PC-9 (cell line): ENCODE measurements around the gene TRIM71. TPM values are rescaled to one million over a fixed set of nuclear protein-coding genes. Genes with fewer than 3 reads are reported as not detected.
"Not testable (repeated sequence)": the region's sequence is repeated elsewhere in the genome, so short reads cannot be mapped to it uniquely, and the experiment has no call there.

Source experiments
- BruUV-seq: library from RNA; stranded (reverse); fragments of 400-500 nt; replicated peaks from 2 replicates; lab custom pipeline; 2021; lab: Mats Ljungman, UMichigan
- CTCF ChIA-PET: fragments of 300-600 bp; sonication (Branson Sonifier 250); formaldehyde crosslinking; loops from one replicate; lab custom pipeline; 2022; ENCODE audit warnings: antibody characterized with exemption; lab: Charles Lee
- POLR2A ChIA-PET: fragments of 300-600 bp; sonication (Branson Sonifier 250); formaldehyde crosslinking; loops from one replicate; lab custom pipeline; 2022; ENCODE audit warnings: antibody characterized with exemption; ENCODE audit not compliant: unreplicated experiment; lab: Charles Lee
- DNase-seq, 2 experiments: peaks; one replicate each; pipeline versions ENCODE4 v3.0.0 to v3.0.0-alpha.2; 2015 to 2022; ENCODE audit warnings: mixed read lengths in 1 of 2
- H2AFZ ChIP-seq: fragments of 200-600 bp; sonication (generic); 2 replicates; pipeline ENCODE4 v1.8.1; 2017; ENCODE audit warnings: antibody characterized with exemption
- H3F3A ChIP-seq: fragments of 200-600 bp; sonication (generic); 2 replicates; pipeline ENCODE4 v1.8.1; 2017; ENCODE audit warnings: antibody characterized with exemption, mild to moderate bottlenecking, low read depth; ENCODE audit not compliant: insufficient read depth
- H3K27ac ChIP-seq: fragments of 200-600 bp; sonication (generic); 2 replicates; pipeline ENCODE4 v1.6.1; 2016; ENCODE audit warnings: mixed run types
- H3K27me3 ChIP-seq: fragments of 200-600 bp; sonication (generic); 2 replicates; pipeline ENCODE4 v1.6.1; 2016; ENCODE audit warnings: low read depth, mixed run types; ENCODE audit not compliant: insufficient read depth
- H3K36me3 ChIP-seq: fragments of 200-600 bp; sonication (generic); 2 replicates; pipeline ENCODE4 v1.6.1; 2016; ENCODE audit warnings: low read depth, mixed run types
- H3K4me1 ChIP-seq: fragments of 200-600 bp; sonication (generic); replicated peaks from 2 replicates; pipeline ENCODE4 v1.6.1; 2016; ENCODE audit warnings: mixed run types; ENCODE audit not compliant: insufficient read depth
- H3K4me2 ChIP-seq: fragments of 200-600 bp; sonication (generic); 2 replicates; pipeline ENCODE4 v1.6.1; 2017; ENCODE audit warnings: mixed run types
- H3K4me3 ChIP-seq: fragments of 200-600 bp; sonication (generic); 2 replicates; pipeline ENCODE4 v1.6.1; 2016; ENCODE audit warnings: mixed run types
- H3K79me2 ChIP-seq: fragments of 200-600 bp; sonication (generic); 2 replicates; pipeline ENCODE4 v1.6.1; 2017; ENCODE audit warnings: low read depth, mixed run types
- H3K9me2 ChIP-seq: fragments of 200-600 bp; sonication (generic); 2 replicates; pipeline ENCODE4 v1.8.1; 2017; ENCODE audit warnings: mild to moderate bottlenecking; ENCODE audit not compliant: insufficient read depth
- H3K9me3 ChIP-seq: fragments of 200-600 bp; sonication (generic); 2 replicates; pipeline ENCODE4 v1.8.1; 2016; ENCODE audit warnings: low read depth; ENCODE audit not compliant: insufficient read depth
- H4K20me1 ChIP-seq: fragments of 200-600 bp; sonication (generic); 2 replicates; pipeline ENCODE4 v1.8.1; 2017; ENCODE audit not compliant: insufficient read depth
- CTCF ChIP-seq: fragments of 200-600 bp; sonication (generic); conservative IDR thresholded peaks from 2 replicates; pipeline ENCODE4 v1.6.1; 2017; ENCODE audit warnings: mixed run types, antibody characterized with exemption, mild to moderate bottlenecking, moderate library complexity
- EZH2 ChIP-seq: fragments of 200-600 bp; sonication (generic); IDR thresholded peaks from 2 replicates; pipeline ENCODE4 v1.8.0; 2017; ENCODE audit warnings: antibody characterized with exemption, low read depth
- intact Hi-C: fragments of 100-400 bp; cut with micrococcal nuclease; formaldehyde crosslinking; loops from one replicate; pipeline ENCODE4 v1.10.0; 2022; ENCODE audit not compliant: unreplicated experiment
- total RNA-seq: library from RNA; stranded (reverse); gene quantifications from 2 replicates; pipeline ENCODE4 v1.2.3, GENCODE V29; 2021

The TRIM71 gene
- total RNA-seq, 1 experiment from 2014 or later: not detected

GRCh38 chr3:32844322-32844654 lies 26.5 kb downstream of the TRIM71 start:
- H3K9me2 ChIP-seq: no peaks in the 10 kb centered on the region
- intact Hi-C loops: no loop called here
- no peak overlapping the region for H3K27ac ChIP-seq
- no peaks in the 10 kb centered on the region for H4K20me1 ChIP-seq
- no peaks in the 10 kb centered on the region for H3K79me2 ChIP-seq
- H3K27me3 ChIP-seq: no peaks in the 10 kb centered on the region
- ChIA-PET CTCF (no interaction called here), POLR2A (no interaction called here)
- H3K4me3 ChIP-seq: no peak overlapping the region
- H3K9me3 ChIP-seq: no peaks in the 10 kb centered on the region
- H3K36me3 ChIP-seq: no peaks in the 10 kb centered on the region
- H3K4me2 ChIP-seq: no peak overlapping the region
- BruUV-seq: no TSS peak
- no peak for DNase-seq
- H3F3A ChIP-seq: no peaks in the 10 kb centered on the region
- no peak overlapping the region for H2AFZ ChIP-seq
- TF ChIP-seq EZH2: no peak
- TF ChIP-seq CTCF: no peak
- peaks cover 13% of the 10 kb centered on the region for H3K4me1 ChIP-seq

- intact Hi-C loops: no loop called here
- Histone ChIP-seq H3K4me2 (no peak overlapping the region), H3K36me3 (no peaks in the 10 kb centered on the region), H4K20me1 (no peaks in the 10 kb centered on the region), H3K79me2 (no peaks in the 10 kb centered on the region), H3K4me3 (no peak overlapping the region), H3K9me3 (no peaks in the 10 kb centered on the region), H2AFZ (no peak overlapping the region), H3K27me3 (no peaks in the 10 kb centered on the region), H3K27ac (no peak overlapping the region), H3F3A (no peaks in the 10 kb centered on the region), H3K9me2 (no peaks in the 10 kb centered on the region), H3K4me1 (peaks cover 13% of the 10 kb centered on the region)
- no peak for TF ChIP-seq EZH2
- TF ChIP-seq CTCF: no peak
- ChIA-PET CTCF (no interaction called here), POLR2A (no interaction called here)
- no TSS peak for BruUV-seq
- no peak for DNase-seq
These were observed 27.1 kb downstream of the TRIM71 start for GRCh38 chr3:32844914-32845313.

GRCh38 chr3:32845546-32845945 lies 27.7 kb downstream of the TRIM71 start:
- DNase-seq, H3K9me2 ChIP-seq, H3K4me2 ChIP-seq, H3F3A ChIP-seq, intact Hi-C loops, H3K79me2 ChIP-seq, H3K4me3 ChIP-seq, BruUV-seq, H2AFZ ChIP-seq, H4K20me1 ChIP-seq, H3K9me3 ChIP-seq, H3K27ac ChIP-seq, POLR2A ChIA-PET, H3K36me3 ChIP-seq, CTCF ChIA-PET, H3K27me3 ChIP-seq: not testable (repeated sequence)
- peaks cover 13% of the 10 kb centered on the region for H3K4me1 ChIP-seq

GRCh38 chr3:32847045-32847444 lies 29.2 kb downstream of the TRIM71 start:
- DNase-seq, intact Hi-C loops, H2AFZ ChIP-seq, H3F3A ChIP-seq, H3K36me3 ChIP-seq, H3K9me3 ChIP-seq, H3K27ac ChIP-seq, BruUV-seq, H3K4me3 ChIP-seq, H4K20me1 ChIP-seq, POLR2A ChIA-PET, H3K4me2 ChIP-seq, H3K79me2 ChIP-seq, H3K27me3 ChIP-seq, H3K9me2 ChIP-seq, CTCF ChIA-PET: not testable (repeated sequence)
- H3K4me1 ChIP-seq: peaks cover 23% of the 10 kb centered on the region
